Measurements from ENCODE around the gene PITX3. TPM values are rescaled to one million over a fixed set of nuclear protein-coding genes. Genes with fewer than 3 reads are reported as not detected.

The PITX3 gene
- total RNA-seq, 1 experiment from 2014 or later: 1.9 TPM

- no peak for TF ChIP-seq SIN3A (IDR thresholded peaks at IDR 0.05; ENCODE audit: low read depth)
Observed at GRCh38 chr10:102237711-102238252, 3.5 kb downstream of the PITX3 start (continued).

- no peak for TF ChIP-seq RAD21 (IDR thresholded peaks at IDR 0.05; ENCODE audit: low read depth)
- no peak for TF ChIP-seq CTCF (IDR thresholded peaks at IDR 0.05 in 2 of 3, conservative IDR thresholded peaks at IDR 0.05 in 1 of 3; ENCODE audit: borderline replicate concordance in 1 of 3, insufficient read depth in 1 of 3, low read depth in 2 of 3, low read length in 2 of 3)
- TF ChIP-seq JUND (IDR thresholded peaks at IDR 0.05): no peak
- TF ChIP-seq EGR1 (IDR thresholded peaks at IDR 0.05; ENCODE audit: low read depth): no peak
- TF ChIP-seq SRF (IDR thresholded peaks at IDR 0.05; ENCODE audit: low read depth): no peak
- no peak for TF ChIP-seq ZBTB33 (IDR thresholded peaks at IDR 0.05; ENCODE audit: extremely low read depth, insufficient replicate concordance, low read length)
- no peak for TF ChIP-seq ELF1 (IDR thresholded peaks at IDR 0.05; ENCODE audit: borderline replicate concordance, low read depth)
- TF ChIP-seq EZH2phosphoT487 (IDR thresholded peaks at IDR 0.05; ENCODE audit: borderline replicate concordance): no peak
- no peak for TF ChIP-seq POLR2AphosphoS5 (IDR thresholded peaks at IDR 0.05; ENCODE audit: low read depth, low read length)
- Histone ChIP-seq H2AFZ (ENCODE audit: low read depth, low read length, poor library complexity, severe bottlenecking) (no peak overlapping the region), H3K4me1 (ENCODE audit: control insufficient read depth in 1 of 2, insufficient read depth in 2 of 2, low read length in 2 of 2) (peaks cover 8 to 30% of the 10 kb centered on the region in 2 experiments), H3K9ac (ENCODE audit: low read length) (no peak overlapping the region), H3K79me2 (ENCODE audit: insufficient read depth, low read length) (no peaks in the 10 kb centered on the region; the same call in 1 of the 2 replicates), H3K4me3 (replicated peaks in 1 of 2; ENCODE audit: low read depth in 1 of 2, low read length in 2 of 2) (no peak overlapping the region), H3K27me3 (ENCODE audit: insufficient read depth, low read length) (no peaks in the 10 kb centered on the region), H3K9me3 (ENCODE audit: control insufficient read depth in 1 of 2, insufficient read depth in 1 of 2, low read depth in 1 of 2, low read length in 2 of 2) (no peaks in the 10 kb centered on the region), H3K9me2 (ENCODE audit: insufficient read depth) (no peaks in the 10 kb centered on the region), H3K36me3 (ENCODE audit: control insufficient read depth in 1 of 2, insufficient read depth in 2 of 2, low read length in 2 of 2) (no peaks in the 10 kb centered on the region), H3K4me2 (ENCODE audit: low read length) (no peak overlapping the region), H4K20me1 (ENCODE audit: insufficient read depth) (no peaks in the 10 kb centered on the region), H3K27ac (ENCODE audit: low read depth, low read length) (no peak overlapping the region)
- ChIA-PET POLR2A (interaction anchor here (1.5 kb wide), 1 partner anchor 9 kb away, joined by 4 read pairs; the partner anchor contains the start of gene GBF1), RAD21 (ENCODE audit: low non-redundant PET in 1 of 2, low total read pairs in 2 of 2, uncharacterized antibody in 2 of 2, unreplicated experiment in 2 of 2) (no interaction called here), CTCF (interaction anchor here (1.2 to 12.6 kb wide), 2 partner anchors 117 to 158 kb away, joined by 3 to 625 read pairs; no protein-coding TSS in a partner anchor)
- ATAC-seq: no peak
- intact Hi-C loops (cut with micrococcal nuclease): no loop called here
- no peak for DNase-seq (ENCODE audit: low read depth, low spot score)
- BruUV-seq (replicated peaks): no TSS peak
Observed at GRCh38 chr10:102236006-102236405, 5.3 kb downstream of the PITX3 start.

Data from HCT116 (cell line).